Ovary (tissue), 9 donors: Measurements from ENCODE around the gene KIAA0825. TPM values are rescaled to one million over a fixed set of nuclear protein-coding genes. Genes with fewer than 3 reads are reported as not detected.
"Not testable (repeated sequence)": the region's sequence is repeated elsewhere in the genome, so short reads cannot be mapped to it uniquely, and the experiment has no call there.

Source experiments
- DNase-seq, 5 donors: peaks; one replicate each; pipeline ENCODE4 v3.0.0-alpha.2; 2019 to 2020
- H3K27ac ChIP-seq, 2 donors: fragments of 200-600 bp; one replicate each; pipeline versions ENCODE4 v1.5.1 to v1.8.0; 2019 to 2022
- H3K27me3 ChIP-seq: fragments of 200-600 bp; one replicate; pipeline ENCODE4 v1.8.0; 2022
- H3K36me3 ChIP-seq: fragments of 200-600 bp; sonication (generic); one replicate; pipeline ENCODE4 v1.5.1; 2019
- H3K4me1 ChIP-seq: one replicate; pipeline ENCODE4 v1.8.1; 2013; ENCODE audit warnings: mild to moderate bottlenecking, moderate library complexity; ENCODE audit not compliant: insufficient read depth
- H3K4me3 ChIP-seq: fragments of 200-600 bp; sonication (generic); one replicate; pipeline ENCODE4 v1.5.1; 2017
- H3K9me3 ChIP-seq, 2 donors: fragments of 200-600 bp in 1 of 2; sonication (generic) in 1 of 2; one replicate each; pipeline versions ENCODE4 v1.5.1 to v1.8.1; 2013 to 2019; ENCODE audit warnings: mild to moderate bottlenecking in 1 of 2, moderate library complexity in 1 of 2
- EP300 ChIP-seq: sonication (generic); formaldehyde crosslinking; IDR thresholded peaks from one replicate; pipeline ENCODE4 v1.6.1; 2017; ENCODE audit warnings: antibody characterized with exemption
- POLR2A ChIP-seq: fragments of 450-650 bp; IDR thresholded peaks from one replicate; pipeline ENCODE4 v1.6.1; 2017; ENCODE audit warnings: antibody characterized with exemption, mild to moderate bottlenecking, moderate library complexity
- WGBS, 3 donors: extraction: QIAGEN DNeasy Blood & Tissue Kit in 1 of 3; methylation state at CpG; one replicate each; pipeline versions ENCODE4 v1.1.5 to v1.1.7; 2013 to 2017; 5-methylcytosine and 5-hydroxymethylcytosine counted together
- intact Hi-C, 4 donors: fragments of 100-400 bp; cut with DNase I; formaldehyde crosslinking; loops; one replicate each; pipeline versions ENCODE4 v1.11.0 to v1.15.1; 2022 to 2023
- polyA plus RNA-seq, 2 donors: library from polyadenylated mRNA; stranded (reverse); fragments of 200-250 nt in 1 of 2; fragments of 350-450 nt in 1 of 2; fragmentation: Illumina TruSeq in 1 of 2; extraction: RNeasy Lipid Tissue Mini Kit (QIAGEN cat#74804) in 1 of 2; gene quantifications; one replicate each; pipeline ENCODE4 v1.2.3, GENCODE V29; 2013 to 2014
- total RNA-seq, 7 donors: library from RNA; depleted of rRNA in 2 of 7; stranded (reverse); fragments of >200 nt in 2 of 7; fragmentation: NEBNext Ultra II Directional in 3 of 7; extraction: Animal tissue kit (Norgen Biotek cat#: 25700) in 3 of 7; gene quantifications; one replicate each; pipeline versions ENCODE4 v1.1.0 to v1.2.4, GENCODE V29; 2016 to 2023
- TF ChIP-seq, protein P1 (sequence below), 3 donors: fragments of 450-650 bp in 2 of 3; fragments of 200-600 bp in 1 of 3; IDR thresholded peaks; one replicate each; pipeline versions ENCODE4 v1.5.1 to v1.8.0; 2016 to 2022; ENCODE audit warnings: antibody characterized with exemption in 3 of 3, mild to moderate bottlenecking in 1 of 3
- donor health status: DM: no; HTN: no; CAD: no; lungs with moderate emphysema.
- donor health status: DM: no; HTN: no; CAD: no.
- donor health status: Bipolar disorder and iron deficiency.
- donor health status: DM: yes; HTN: yes; CAD: no.
- donor health status: DM: no; HTN: no; CAD: no.
- donor health status: DM: yes; HTN: yes; CAD: no.

KIAA0825 gene
- total and polyA plus RNA-seq, 9 donors, result 0.70 to 12.4 (median 3.9) TPM

GRCh38 chr5:94153736-94154450 lies 464.5 kb downstream of the KIAA0825 start:
- intact Hi-C loops, result no loop called here
- H3K27ac ChIP-seq, result no peak overlapping the region
- no peaks in the 10 kb centered on the region for H3K36me3 ChIP-seq
- no peaks in the 10 kb centered on the region for H3K27me3 ChIP-seq
- DNase-seq, result no peak
- TF ChIP-seq, protein P1, sequence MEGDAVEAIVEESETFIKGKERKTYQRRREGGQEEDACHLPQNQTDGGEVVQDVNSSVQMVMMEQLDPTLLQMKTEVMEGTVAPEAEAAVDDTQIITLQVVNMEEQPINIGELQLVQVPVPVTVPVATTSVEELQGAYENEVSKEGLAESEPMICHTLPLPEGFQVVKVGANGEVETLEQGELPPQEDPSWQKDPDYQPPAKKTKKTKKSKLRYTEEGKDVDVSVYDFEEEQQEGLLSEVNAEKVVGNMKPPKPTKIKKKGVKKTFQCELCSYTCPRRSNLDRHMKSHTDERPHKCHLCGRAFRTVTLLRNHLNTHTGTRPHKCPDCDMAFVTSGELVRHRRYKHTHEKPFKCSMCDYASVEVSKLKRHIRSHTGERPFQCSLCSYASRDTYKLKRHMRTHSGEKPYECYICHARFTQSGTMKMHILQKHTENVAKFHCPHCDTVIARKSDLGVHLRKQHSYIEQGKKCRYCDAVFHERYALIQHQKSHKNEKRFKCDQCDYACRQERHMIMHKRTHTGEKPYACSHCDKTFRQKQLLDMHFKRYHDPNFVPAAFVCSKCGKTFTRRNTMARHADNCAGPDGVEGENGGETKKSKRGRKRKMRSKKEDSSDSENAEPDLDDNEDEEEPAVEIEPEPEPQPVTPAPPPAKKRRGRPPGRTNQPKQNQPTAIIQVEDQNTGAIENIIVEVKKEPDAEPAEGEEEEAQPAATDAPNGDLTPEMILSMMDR (IDR thresholded peaks at IDR 0.05), result no peak
- no peak for TF ChIP-seq POLR2A
- no peak for TF ChIP-seq EP300
- H3K4me1 ChIP-seq, result no peaks in the 10 kb centered on the region
- no peak overlapping the region for H3K4me3 ChIP-seq
- 71 to 84% (median 77%) methylated on average over 3 of the region's 3 CpGs for WGBS, 3 donors
- H3K9me3 ChIP-seq, result no peaks in the 10 kb centered on the region

GRCh38 chr5:94143621-94144020 lies 474.8 kb downstream of the KIAA0825 start:
- H3K36me3 ChIP-seq, H3K27ac ChIP-seq, H3K9me3 ChIP-seq, H3K4me3 ChIP-seq, intact Hi-C loops, H3K4me1 ChIP-seq, DNase-seq, H3K27me3 ChIP-seq: not testable (repeated sequence)

DNA sequence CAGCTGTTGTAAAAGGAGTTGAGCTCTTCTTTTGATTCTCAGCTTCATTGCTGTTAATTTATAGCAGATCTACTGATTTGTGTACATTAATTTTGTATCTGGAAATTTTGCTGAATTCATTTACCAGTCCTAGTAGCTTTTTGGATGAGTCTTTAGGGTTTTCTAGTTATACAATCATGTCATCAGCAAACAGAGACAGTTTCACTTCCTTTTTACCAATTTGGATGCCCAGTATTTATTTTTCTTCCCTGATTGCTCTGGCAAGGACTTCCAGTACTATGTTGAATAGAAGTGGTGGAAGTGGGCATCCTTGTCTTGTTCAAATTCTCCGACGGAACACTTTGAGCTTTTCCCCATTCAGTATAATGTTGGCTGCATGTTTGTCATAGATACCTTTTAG lies 478.1 kb downstream of the KIAA0825 start:
- 94 to 98% (median 95%) methylated on average over 2 of the region's 2 CpGs for WGBS, 3 donors
- H3K27me3 ChIP-seq, result no peaks in the 10 kb centered on the region
- no peaks in the 10 kb centered on the region for H3K4me1 ChIP-seq
- no peak overlapping the region for H3K4me3 ChIP-seq
- peaks cover 0 to 6% of the 10 kb centered on the region in 2 donors for H3K9me3 ChIP-seq
- no peaks in the 10 kb centered on the region for H3K36me3 ChIP-seq
- TF ChIP-seq EP300, result no peak
- TF ChIP-seq, protein P1 (IDR thresholded peaks at IDR 0.05), result no peak
- no peak for TF ChIP-seq POLR2A
- no peak overlapping the region for H3K27ac ChIP-seq
- DNase-seq, result no peak
- intact Hi-C loops, result no loop called here

DNA sequence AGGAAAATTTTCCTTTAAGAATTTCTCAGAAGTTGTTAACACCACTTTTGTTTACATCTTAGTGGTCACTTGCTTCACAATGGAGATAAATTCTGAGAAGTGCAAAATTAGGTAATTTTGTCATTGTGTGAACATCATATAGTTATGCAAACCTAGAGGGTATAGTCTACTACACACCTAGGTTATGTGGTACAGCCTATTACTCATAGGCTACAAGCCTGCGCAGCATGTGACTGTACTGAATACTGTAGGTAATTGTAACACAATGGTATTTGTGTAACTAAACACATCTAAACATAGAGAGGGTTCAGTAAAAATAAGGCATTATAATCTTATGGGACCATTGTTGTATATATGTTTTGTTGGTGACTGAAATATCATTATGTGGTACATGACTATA lies 488.3 kb downstream of the KIAA0825 start:
- Histone ChIP-seq H3K9me3 (no peaks in the 10 kb centered on the region), H3K4me1 (no peaks in the 10 kb centered on the region), H3K36me3 (no peaks in the 10 kb centered on the region), H3K27me3 (no peaks in the 10 kb centered on the region), H3K27ac (no peak overlapping the region), H3K4me3 (no peak overlapping the region)
- no peak for DNase-seq
- TF ChIP-seq POLR2A, result no peak
- no peak for TF ChIP-seq EP300
- TF ChIP-seq, protein P1 (IDR thresholded peaks at IDR 0.05), result no peak
- intact Hi-C loops, result no loop called here
- WGBS, 3 donors, result 94 to 100% (median 97%) methylated on average over 1 of the region's 1 CpG

DNA sequence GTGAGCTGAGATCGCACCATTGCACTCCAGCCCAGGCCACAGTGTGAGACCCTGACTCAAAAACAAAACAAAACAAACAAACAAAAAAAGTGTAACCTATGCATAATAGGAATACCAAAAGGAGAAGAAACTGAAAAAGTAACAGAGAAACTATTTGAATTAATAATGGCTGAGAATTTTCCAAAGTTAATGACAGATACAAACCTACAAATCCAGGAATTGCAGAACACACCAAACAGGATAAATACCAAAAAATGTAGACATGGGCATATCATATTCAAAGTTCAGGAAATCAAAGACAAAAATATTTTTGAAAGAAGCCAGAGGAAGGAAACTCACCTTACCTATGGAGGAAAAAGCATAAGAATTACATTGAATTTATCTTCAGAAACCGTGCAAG lies 493.3 kb downstream of the KIAA0825 start:
- intact Hi-C loops, result no loop called here
- TF ChIP-seq, protein P1 (IDR thresholded peaks at IDR 0.05), result no peak
- TF ChIP-seq EP300 (no peak), POLR2A (no peak)
- 86 to 91% (median 89%) methylated on average over 2 of the region's 2 CpGs for WGBS, 3 donors

DNA sequence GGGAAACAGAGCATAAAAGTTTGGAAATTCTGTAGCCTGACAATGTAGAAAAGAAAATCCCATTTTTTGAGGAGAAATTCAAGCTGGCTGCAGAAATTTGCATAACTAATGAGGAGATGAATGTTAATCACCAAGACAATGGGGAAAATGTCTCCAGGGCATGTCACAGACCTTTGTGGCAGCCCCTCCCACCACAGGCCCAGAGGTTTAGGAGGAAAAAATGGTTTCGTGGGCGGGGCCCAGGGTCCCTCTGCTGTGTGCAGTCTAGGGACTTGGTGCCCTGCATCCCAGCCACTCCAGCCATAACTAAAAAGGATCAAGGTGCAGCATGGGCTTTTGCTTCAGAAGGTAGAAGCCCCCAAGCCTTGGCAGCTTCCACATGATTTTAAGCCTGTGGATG lies 502.1 kb downstream of the KIAA0825 start:
- H3K9me3 ChIP-seq, DNase-seq, H3K27me3 ChIP-seq, intact Hi-C loops, H3K36me3 ChIP-seq, H3K4me1 ChIP-seq, H3K4me3 ChIP-seq, H3K27ac ChIP-seq: not testable (repeated sequence)
- 92 to 96% (median 96%) methylated on average over 2 of the region's 2 CpGs for WGBS, 3 donors

More for the DNA sequence above, 493.3 kb downstream of the KIAA0825 start:
- H3K36me3 ChIP-seq, result no peaks in the 10 kb centered on the region
- no peaks in the 10 kb centered on the region for H3K4me1 ChIP-seq
- H3K27ac ChIP-seq, result no peak overlapping the region
- H3K4me3 ChIP-seq, result no peak overlapping the region
- DNase-seq, result no peak
- no peaks in the 10 kb centered on the region for H3K9me3 ChIP-seq
- H3K27me3 ChIP-seq, result no peaks in the 10 kb centered on the region
